HCT116 (cell line): ENCODE data around the gene SAMD4B. TPM values are rescaled to one million over a fixed set of nuclear protein-coding genes. Genes with fewer than 3 reads are reported as not detected.

ENCODE experiments used
- ATAC-seq: fragments of 200-7000 bp; cut with Tn5 transposase; 2 replicates; pipeline ENCODE4 v1.9.1; 2020; ENCODE audit warnings: mild to moderate bottlenecking, moderate library complexity
- BruUV-seq: library from RNA; stranded (reverse); fragments of 400-500 nt; replicated peaks from 2 replicates; lab custom pipeline; 2021; lab: Mats Ljungman, UMichigan
- CTCF ChIA-PET: fragments of 300-600 bp; sonication (Branson Sonifier 250); formaldehyde crosslinking; loops from one replicate; lab custom pipeline; 2021; ENCODE audit warnings: antibody characterized with exemption; lab: Charles Lee
- POLR2A ChIA-PET: fragments of 300-600, 350-600 bp; sonication (Branson Sonifier 250); formaldehyde crosslinking; loops from one replicate; lab custom pipeline; 2021; ENCODE audit warnings: antibody characterized with exemption; lab: Charles Lee
- RAD21 ChIA-PET, 2 experiments: fragments of 300-600 bp; sonication (Branson Sonifier 250); formaldehyde crosslinking; loops; one replicate each; lab custom pipeline; 2023; ENCODE audit warnings: low total read pairs in 2 of 2; ENCODE audit not compliant: uncharacterized antibody in 2 of 2, unreplicated experiment in 2 of 2, low non-redundant PET in 1 of 2; lab: Charles Lee
- DNase-seq: peaks from one replicate; pipeline ENCODE4 v3.0.0-alpha.2; 2010; ENCODE audit warnings: low read depth, low spot score
- H2AFZ ChIP-seq: fragments of 200-600 bp; shearing (Covaris generic), sonication (generic); 2 replicates; pipeline ENCODE4 v1.6.1; 2017; ENCODE audit warnings: low read depth, mixed run types, mixed read lengths, antibody characterized with exemption, low read length; ENCODE audit not compliant: poor library complexity, severe bottlenecking
- H3K27ac ChIP-seq: 2 replicates; pipeline ENCODE4 v1.5.1; 2012; ENCODE audit warnings: low read depth, low read length
- H3K27me3 ChIP-seq: fragments of 200-600 bp; sonication (generic); 2 replicates; pipeline ENCODE4 v1.6.1; 2016; ENCODE audit warnings: mixed run types, low read length, mixed read lengths; ENCODE audit not compliant: insufficient read depth
- H3K36me3 ChIP-seq, 2 experiments: fragments of 200-500 bp in 1 of 2; fragments of 200-600 bp in 1 of 2; sonication (Bioruptor generic) in 1 of 2; sonication (generic) in 1 of 2; 2 replicates each; pipeline versions ENCODE4 v1.5.1 to v1.6.1; 2014 to 2016; ENCODE audit warnings: low read length in 2 of 2, inconsistent platforms in 1 of 2, mixed read lengths in 1 of 2, mixed run types in 1 of 2; ENCODE audit not compliant: insufficient read depth in 2 of 2, control insufficient read depth in 1 of 2
- H3K4me1 ChIP-seq, 2 experiments: fragments of 200-600 bp in 1 of 2; sonication (generic) in 1 of 2; 2 replicates each; pipeline versions ENCODE4 v1.5.1 to v1.6.1; 2012 to 2017; ENCODE audit warnings: low read length in 2 of 2, inconsistent platforms in 1 of 2, mild to moderate bottlenecking in 1 of 2, mixed read lengths in 1 of 2, mixed run types in 1 of 2, moderate library complexity in 1 of 2; ENCODE audit not compliant: insufficient read depth in 2 of 2, control insufficient read depth in 1 of 2
- H3K4me2 ChIP-seq: fragments of 200-600 bp; sonication (generic); 2 replicates; pipeline ENCODE4 v1.6.1; 2017; ENCODE audit warnings: mixed run types, low read length, mixed read lengths
- H3K4me3 ChIP-seq, 2 experiments: fragments of 200-600 bp in 1 of 2; sonication (generic) in 1 of 2; replicated peaks in 1 of 2; 2 replicates each; pipeline ENCODE4 v1.5.1; 2011 to 2016; ENCODE audit warnings: low read length in 2 of 2, control low read depth in 1 of 2, low read depth in 1 of 2, mild to moderate bottlenecking in 1 of 2, mixed read lengths in 1 of 2, mixed run types in 1 of 2
- H3K79me2 ChIP-seq: fragments of 200-600 bp; sonication (generic); 2 replicates; pipeline ENCODE4 v1.6.1; 2017; ENCODE audit warnings: mild to moderate bottlenecking, mixed run types, low read length, moderate library complexity, mixed read lengths; ENCODE audit not compliant: insufficient read depth
- H3K9ac ChIP-seq: fragments of 200-600 bp; sonication (generic); 2 replicates; pipeline ENCODE4 v1.6.1; 2016; ENCODE audit warnings: low read length, mixed read lengths
- H3K9me2 ChIP-seq: fragments of 200-600 bp; sonication (generic), shearing (Covaris generic); 2 replicates; pipeline ENCODE4 v1.6.1; 2017; ENCODE audit warnings: mixed run types, mild to moderate bottlenecking, moderate library complexity; ENCODE audit not compliant: insufficient read depth
- H3K9me3 ChIP-seq, 2 experiments: fragments of 200-500 bp in 1 of 2; fragments of 200-600 bp in 1 of 2; sonication (Bioruptor generic) in 1 of 2; sonication (generic) in 1 of 2; 2 replicates each; pipeline ENCODE4 v1.6.1; 2014 to 2017; ENCODE audit warnings: low read length in 2 of 2, mixed read lengths in 2 of 2, inconsistent platforms in 1 of 2, low read depth in 1 of 2, mild to moderate bottlenecking in 1 of 2, mixed run types in 1 of 2, moderate library complexity in 1 of 2; ENCODE audit not compliant: control insufficient read depth in 1 of 2, insufficient read depth in 1 of 2
- H4K20me1 ChIP-seq: fragments of 200-600 bp; sonication (generic), shearing (Covaris generic); 2 replicates; pipeline ENCODE4 v1.6.1; 2017; ENCODE audit warnings: mixed run types, mild to moderate bottlenecking, moderate library complexity; ENCODE audit not compliant: insufficient read depth
- CEBPB ChIP-seq: IDR thresholded peaks from 2 replicates; pipeline ENCODE4 v1.6.1; 2012; ENCODE audit warnings: low read depth
- EZH2phosphoT487 ChIP-seq: fragments of 200-600 bp; IDR thresholded peaks from 2 replicates; pipeline ENCODE4 v1.6.1; 2018; ENCODE audit warnings: antibody characterized with exemption, borderline replicate concordance
- MAX ChIP-seq: IDR thresholded peaks from 2 replicates; pipeline ENCODE4 v1.6.1; 2012
- POLR2A ChIP-seq: IDR thresholded peaks from 2 replicates; pipeline ENCODE4 v1.7.0; 2011; ENCODE audit warnings: borderline replicate concordance; ENCODE audit not compliant: insufficient read depth, insufficient read length; ENCODE audit errors: extremely low read depth
- SIN3A ChIP-seq: IDR thresholded peaks from 2 replicates; pipeline ENCODE4 v1.6.1; 2012; ENCODE audit warnings: low read depth
- SP1 ChIP-seq: IDR thresholded peaks from 2 replicates; pipeline ENCODE4 v1.6.1; 2012; ENCODE audit warnings: low read depth
- ZBTB33 ChIP-seq: IDR thresholded peaks from 2 replicates; pipeline ENCODE4 v1.6.1; 2011; ENCODE audit warnings: mild to moderate bottlenecking, low read length, moderate library complexity; ENCODE audit not compliant: insufficient replicate concordance; ENCODE audit errors: extremely low read depth
- intact Hi-C: fragments of 100-400 bp; cut with micrococcal nuclease; formaldehyde crosslinking; loops from 2 replicates; pipeline ENCODE4 v1.10.0; 2022
- total RNA-seq: library from RNA; stranded (reverse); gene quantifications from one replicate; pipeline ENCODE4 v1.2.1, GENCODE V29; 2021; ENCODE audit not compliant: unreplicated experiment
- TF ChIP-seq, protein P1 (sequence below): IDR thresholded peaks from 2 replicates; pipeline ENCODE4 v1.6.1; 2012

The SAMD4B gene
- total RNA-seq, 1 experiment from 2014 or later: 127 TPM

- ChIA-PET CTCF (no interaction called here), RAD21 (no interaction called here), POLR2A (no interaction called here)
- Histone ChIP-seq H2AFZ (peak overlapping the region; percentile 51), H3K79me2 (peaks cover 22% of the 10 kb centered on the region), H4K20me1 (no peaks in the 10 kb centered on the region), H3K27ac (no peak overlapping the region), H3K4me1 (peaks cover 3 to 23% of the 10 kb centered on the region in 2 experiments; a peak in 3 of 4 replicates), H3K9me3 (no peaks in the 10 kb centered on the region), H3K4me2 (peak overlapping the region; percentile 55), H3K9me2 (no peaks in the 10 kb centered on the region), H3K36me3 (peaks cover 0 to 7% of the 10 kb centered on the region in 2 experiments; a peak in 2 of 4 replicates), H3K27me3 (no peaks in the 10 kb centered on the region), H3K4me3 (peak overlapping the region; percentile 15 to 18; a peak in 2 of 4 replicates), H3K9ac (no peak overlapping the region)
- no TSS peak for BruUV-seq
- TF ChIP-seq, protein P1, sequence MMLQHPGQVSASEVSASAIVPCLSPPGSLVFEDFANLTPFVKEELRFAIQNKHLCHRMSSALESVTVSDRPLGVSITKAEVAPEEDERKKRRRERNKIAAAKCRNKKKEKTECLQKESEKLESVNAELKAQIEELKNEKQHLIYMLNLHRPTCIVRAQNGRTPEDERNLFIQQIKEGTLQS: no peak
- TF ChIP-seq SP1: no peak
- intact Hi-C loops: no loop called here
- DNase-seq (no peak), ATAC-seq (no peak; the same call in 1 of the 2 replicates)
Observed at GRCh38 chr19:39321117-39321831, 20.9 kb upstream of the SAMD4B start.

- no TSS peak for BruUV-seq
- no peaks in the 10 kb centered on the region for H4K20me1 ChIP-seq
- H2AFZ ChIP-seq: no peak overlapping the region
- no peaks in the 10 kb centered on the region for H3K9me2 ChIP-seq
- intact Hi-C loops: no loop called here
- DNase-seq (no peak), ATAC-seq (no peak)
- H3K27ac ChIP-seq: no peak overlapping the region
- no peaks in the 10 kb centered on the region for H3K27me3 ChIP-seq
- TF ChIP-seq ZBTB33 (no peak), POLR2A (no peak), SIN3A (no peak), EZH2phosphoT487 (no peak), CEBPB (no peak), MAX (no peak)
- no peaks in the 10 kb centered on the region for H3K9me3 ChIP-seq
- H3K79me2 ChIP-seq: peaks cover 22% of the 10 kb centered on the region
- no peak overlapping the region for H3K9ac ChIP-seq
- H3K36me3 ChIP-seq: peaks cover 0 to 7% of the 10 kb centered on the region in 2 experiments; a peak in 2 of 4 replicates
- RAD21 ChIA-PET: no interaction called here
- no peak overlapping the region for H3K4me2 ChIP-seq
- POLR2A ChIA-PET: no interaction called here
- H3K4me3 ChIP-seq: no peak overlapping the region
- CTCF ChIA-PET: no interaction called here
- peaks cover 3 to 23% of the 10 kb centered on the region in 2 experiments; a peak in 3 of 4 replicates for H3K4me1 ChIP-seq
Observed at GRCh38 chr19:39321832-39322176, 20.4 kb upstream of the SAMD4B start.
